Measurements from ENCODE around the gene HDAC3.

HDAC3 gene

DNA sequence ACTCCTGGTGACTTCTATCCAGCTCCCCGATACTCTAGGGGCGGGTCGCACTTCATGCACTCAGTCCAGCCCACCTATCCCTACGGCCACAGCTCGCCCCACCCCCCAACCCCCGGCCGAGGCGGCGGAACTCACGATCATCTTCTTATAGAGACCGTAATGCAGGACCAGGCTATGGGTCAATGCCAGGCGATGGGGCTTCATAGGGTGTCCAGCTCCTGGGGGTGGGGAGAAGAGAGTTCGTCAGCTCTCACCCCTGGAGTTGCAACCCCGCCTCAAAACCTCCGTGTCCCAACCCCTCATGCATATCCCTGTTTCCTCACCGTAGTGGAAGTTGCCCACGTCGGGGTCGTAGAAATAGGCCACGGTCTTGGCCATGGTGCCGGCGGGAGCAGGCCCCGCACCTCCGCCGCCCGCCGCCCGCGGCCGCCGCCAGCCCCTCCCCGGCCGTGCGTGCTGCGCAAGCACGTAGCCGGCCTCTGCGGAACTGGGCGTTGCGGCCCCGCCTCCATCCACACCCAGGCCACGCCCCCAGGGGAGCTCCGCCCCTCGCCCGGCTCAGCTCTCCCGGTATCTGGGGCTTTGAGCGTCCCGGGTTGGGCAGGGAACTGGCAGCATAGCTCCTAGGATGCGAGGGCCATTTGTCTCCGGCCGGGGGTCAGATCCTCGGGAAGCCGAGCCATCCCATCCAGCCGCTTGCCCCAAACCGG, at the start of gene HDAC3, which contains the start of gene RELL2:
HDAC3 (minus strand) TSS at position 437 of the 710 bp plus-strand sequence; CDS start at position 378, 59 bp downstream.
RELL2 (plus strand) TSS at position 585 of the 710 bp plus-strand sequence. CDS start 1,229 bp downstream, outside the sequence.
- DNase-seq: peak; percentile 94

DNA sequence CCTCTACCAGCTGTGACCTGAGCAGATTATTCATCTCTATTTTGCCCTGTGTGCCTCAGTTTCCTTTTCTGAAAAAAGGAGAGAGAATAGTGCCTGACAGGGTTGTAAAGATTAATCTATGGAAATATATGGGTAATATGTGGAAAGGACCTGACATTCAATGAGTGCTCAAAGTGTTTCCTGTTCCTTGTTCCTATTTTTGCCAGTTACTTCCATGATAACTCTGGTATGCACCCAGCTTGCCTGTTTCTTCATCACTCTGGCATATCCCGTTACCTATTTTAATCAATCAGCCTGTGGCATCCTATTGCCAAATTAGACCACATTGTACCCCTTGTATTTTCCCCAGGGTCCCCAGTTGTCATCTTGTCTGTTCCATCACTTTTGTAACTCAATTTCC, 48.9 kb upstream of the HDAC3 start:
- no peak for DNase-seq

DNA sequence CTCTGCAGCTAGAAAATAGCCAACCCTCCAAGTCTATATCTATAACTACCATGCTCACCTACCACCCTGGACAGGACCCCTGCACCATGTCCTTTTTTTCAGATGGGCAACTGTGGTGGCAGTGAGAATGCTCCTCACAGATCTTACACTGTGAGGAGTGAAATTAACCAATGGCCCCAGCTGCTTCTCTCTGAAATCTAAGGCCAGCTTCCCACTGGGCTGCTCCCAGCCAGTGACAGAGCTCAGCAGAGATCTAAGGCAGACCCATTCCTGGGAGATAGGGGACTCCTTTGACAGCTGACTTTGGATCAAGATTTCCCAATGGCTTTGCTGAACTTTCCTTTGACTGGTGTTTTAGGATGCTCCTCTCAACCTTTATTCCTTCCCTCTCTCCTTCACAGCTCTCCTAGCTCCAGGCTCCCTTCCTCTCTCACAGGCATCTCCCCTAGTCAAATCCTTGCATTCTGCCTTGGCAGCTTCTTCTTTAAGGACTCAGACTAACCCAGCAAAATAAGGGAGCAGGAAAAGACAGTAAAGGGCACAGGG, 47.0 kb upstream of the HDAC3 start:
- peak; percentile 13 for DNase-seq

GRCh38 chr5:141681695-141682641, 45.3 kb upstream of the HDAC3 start, which contains the start of gene ARAP3:
ARAP3 (minus strand) TSS chr5:141682230; CDS start chr5:141680486, 1,744 bp downstream.
- DNase-seq: peak; percentile 93

DNA sequence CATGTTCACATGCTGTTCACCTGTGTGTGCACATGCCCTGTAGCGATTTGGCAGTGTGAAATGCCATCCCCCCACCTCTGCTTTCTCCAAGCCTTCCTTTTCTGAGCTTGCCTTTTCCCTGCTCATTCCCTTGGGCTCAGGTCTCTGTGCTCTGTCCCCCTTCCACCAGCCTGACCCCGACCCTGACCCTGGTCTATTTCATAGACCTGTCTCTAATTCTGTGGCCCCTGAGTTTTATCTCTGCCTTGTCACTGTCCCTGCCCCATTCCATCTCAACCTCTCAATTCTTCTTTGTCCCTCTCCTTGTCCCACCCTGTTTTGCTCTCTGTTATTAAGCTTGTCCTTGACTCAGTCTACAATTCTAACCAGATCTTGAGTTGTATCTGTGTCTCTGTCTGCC, 44.6 kb upstream of the HDAC3 start:
- no peak for DNase-seq

- DNase-seq: no peak
These were observed 44.1 kb upstream of the HDAC3 start for GRCh38 chr5:141680751-141681201.

GRCh38 chr5:141680178-141680577, 43.5 kb upstream of the HDAC3 start:
- DNase-seq: no peak

DNA sequence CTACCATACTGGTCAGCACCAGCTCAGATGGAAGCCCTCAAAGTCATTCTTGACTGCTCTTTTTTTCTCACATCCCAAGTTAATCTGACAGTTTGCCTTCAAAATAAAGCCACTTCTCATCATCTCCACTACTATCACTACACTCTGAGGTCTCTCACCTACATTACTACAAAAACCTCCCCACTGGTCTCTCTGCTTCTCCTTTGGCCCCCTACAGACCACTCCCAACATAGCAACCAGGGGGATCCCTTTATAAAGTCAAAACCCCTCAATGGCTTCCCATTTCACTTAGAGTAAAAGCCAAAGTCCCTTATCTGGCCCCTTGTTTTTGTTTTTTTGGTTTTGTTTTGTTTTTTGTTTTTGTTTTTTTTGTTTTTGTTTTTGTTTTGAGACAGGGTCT, 40.8 kb upstream of the HDAC3 start:
- DNase-seq: peak; percentile 37

GRCh38 chr5:141675672-141676071, 39.0 kb upstream of the HDAC3 start:
- DNase-seq: no peak

GRCh38 chr5:141674747-141675146, 38.1 kb upstream of the HDAC3 start:
- DNase-seq: no peak

DNA sequence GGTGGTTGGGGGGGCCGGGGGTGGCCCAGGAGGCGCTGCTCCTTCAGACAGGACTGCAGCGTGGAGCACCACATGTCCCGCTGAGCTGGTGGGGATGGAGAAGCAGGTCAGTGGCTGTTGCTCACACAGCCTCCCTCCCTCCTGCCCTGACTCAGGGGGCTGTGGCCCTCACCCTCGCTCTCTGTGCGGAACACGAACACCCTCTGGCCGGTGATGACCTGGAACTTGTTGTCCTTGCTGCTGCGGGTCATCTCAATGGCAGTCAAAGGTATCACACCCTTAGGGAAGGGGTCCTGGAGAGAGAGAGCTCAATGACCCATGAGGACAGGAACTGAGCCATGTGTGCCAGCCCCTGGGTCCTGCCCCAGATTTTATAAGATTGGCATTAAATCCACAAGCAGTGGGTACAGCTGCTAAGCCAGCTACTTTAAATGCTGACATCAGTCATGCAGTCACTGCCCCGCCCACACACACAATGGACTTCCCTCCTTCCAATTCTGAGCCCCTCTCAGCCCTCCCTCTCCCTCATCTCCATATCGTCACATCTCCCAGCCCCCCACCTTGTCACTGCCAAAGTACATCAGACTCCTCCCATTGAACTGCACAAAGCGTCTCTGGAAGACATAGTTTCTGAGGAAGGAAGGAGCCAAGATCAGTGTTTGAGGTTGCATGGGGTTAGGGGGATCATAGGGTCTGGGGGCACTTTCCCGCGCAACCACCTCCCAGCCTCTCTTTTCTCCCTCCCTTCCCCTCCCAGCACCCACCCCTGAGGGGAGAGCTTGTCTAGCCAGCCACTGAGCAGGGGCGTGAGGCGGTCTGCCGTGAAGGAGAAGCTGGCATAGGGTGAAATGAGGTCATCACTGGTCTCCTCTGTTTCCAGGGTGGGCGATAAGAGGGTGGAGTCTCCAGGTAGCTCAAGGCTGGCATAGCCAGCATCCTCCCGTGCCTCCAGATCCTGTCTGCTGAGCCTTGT, 36.5 kb upstream of the HDAC3 start:
- DNase-seq: peak; percentile 56

- DNase-seq: no peak
These were observed 35.6 kb upstream of the HDAC3 start for GRCh38 chr5:141672071-141672840.

DNA sequence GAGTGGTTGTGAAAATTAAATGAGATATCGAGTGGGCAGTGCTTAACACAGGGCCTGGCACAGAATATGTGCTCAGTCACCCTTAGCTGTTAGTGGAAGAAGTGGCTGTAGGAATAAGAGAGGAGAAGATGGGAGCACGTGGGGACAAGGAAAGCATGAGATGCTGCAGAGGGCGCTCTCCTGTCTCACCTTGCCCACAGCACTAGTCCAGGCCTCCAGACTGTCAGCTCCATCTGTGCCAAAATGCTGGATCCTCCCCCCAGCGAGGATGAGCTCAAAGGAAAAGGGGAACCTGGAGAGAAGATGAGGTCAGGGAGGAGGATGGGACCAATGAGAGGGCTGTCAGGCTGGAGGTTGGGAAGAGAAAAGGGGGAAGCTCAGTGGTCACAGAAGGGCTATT, 32.9 kb upstream of the HDAC3 start:
- DNase-seq: peak; percentile 23

DNA sequence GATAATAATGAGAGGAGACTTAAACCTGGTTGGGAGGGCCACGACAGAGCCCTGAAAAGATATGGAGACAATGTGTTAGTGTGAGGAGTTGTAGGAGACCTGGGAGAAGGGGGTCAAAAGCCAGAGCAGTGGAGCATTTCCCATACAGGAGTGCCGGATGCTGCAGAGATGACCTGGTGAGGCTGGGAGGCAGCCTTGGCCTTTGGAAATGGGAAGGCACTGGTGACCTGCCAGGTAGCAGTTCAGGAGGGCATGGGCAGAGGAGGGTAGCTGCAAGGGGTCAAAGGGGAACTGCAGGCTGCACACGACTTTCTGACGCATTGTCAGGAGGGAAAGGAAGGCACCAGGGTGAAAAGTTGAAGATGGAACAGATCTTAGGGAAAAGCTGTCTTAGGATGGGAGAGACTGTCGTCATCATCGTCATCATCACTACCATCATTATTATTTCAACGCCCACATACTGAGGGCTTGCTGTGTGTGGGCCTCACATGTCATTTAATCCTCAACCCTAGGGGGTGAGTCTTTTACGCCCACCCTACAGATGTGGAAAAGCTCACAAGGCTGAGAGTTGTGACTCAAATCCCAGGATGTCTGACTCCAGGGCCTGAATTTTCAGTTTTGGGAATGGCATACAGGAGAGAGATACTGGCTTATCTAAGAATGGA, 32.1 kb upstream of the HDAC3 start:
- DNase-seq: no peak

GRCh38 chr5:141665995-141666940, 29.6 kb upstream of the HDAC3 start:
- DNase-seq: no peak

DNA sequence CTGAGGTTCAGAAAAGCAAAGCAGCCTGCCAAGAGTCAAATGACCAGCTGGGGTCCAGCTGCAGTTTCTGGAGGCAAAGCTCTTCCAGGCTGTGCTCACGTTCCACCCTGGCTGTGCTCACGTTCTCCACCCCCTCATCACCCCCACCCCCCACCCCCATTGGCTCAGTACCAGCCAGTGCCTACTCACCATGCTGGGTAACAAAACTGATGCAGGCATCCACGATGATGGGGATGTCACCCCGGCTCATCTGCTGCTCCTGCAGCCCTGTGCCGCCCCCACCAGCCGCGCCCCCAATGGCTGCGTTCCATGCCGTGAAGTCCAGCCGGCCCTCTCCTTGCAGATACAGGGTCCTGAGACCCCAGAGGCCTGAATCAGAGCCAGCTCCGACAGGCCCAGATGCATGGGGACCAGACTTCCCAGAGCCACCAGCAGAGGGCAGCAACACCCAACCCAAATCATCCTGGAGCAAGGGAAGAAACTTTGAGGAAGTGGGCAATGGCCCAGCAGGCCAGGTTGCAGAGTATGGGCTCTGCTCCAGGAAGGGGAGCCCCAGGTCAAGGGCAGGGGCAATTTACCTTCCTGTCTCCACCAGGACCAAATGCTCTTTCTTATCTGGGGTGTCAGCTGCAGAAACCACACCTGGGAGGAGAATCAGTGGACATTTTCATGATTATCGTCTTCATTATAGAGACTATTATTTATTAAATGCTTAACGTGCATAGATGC, 28.2 kb upstream of the HDAC3 start:
- peak; percentile 85 for DNase-seq

- no peak for DNase-seq
These were observed 26.9 kb upstream of the HDAC3 start for GRCh38 chr5:141663506-141663905.

- no peak for DNase-seq
These were observed 25.4 kb upstream of the HDAC3 start for GRCh38 chr5:141662028-141662427.
